Body of pancreas (tissue), 4 donors: ENCODE data around the gene TNFRSF12A. TPM values are rescaled to one million over a fixed set of nuclear protein-coding genes. Genes with fewer than 3 reads are reported as not detected.
"Not testable (repeated sequence)": the region's sequence is repeated elsewhere in the genome, so short reads cannot be mapped to it uniquely, and the experiment has no call there.

Experiments
- ATAC-seq: fragments of 150-250 bp; one replicate; pipeline ENCODE4 v1.9.1; 2016
- DNase-seq, 4 donors: peaks; one replicate each; pipeline ENCODE4 v3.0.0-alpha.2; 2019
- H3K27ac ChIP-seq, 4 donors: fragments of 200-600 bp; sonication (generic); 1 replicate in 3 of 4; 2 replicates in 1 of 4; pipeline versions ENCODE4 v1.5.1 to v1.6.1; 2016 to 2019; ENCODE audit warnings: mild to moderate bottlenecking in 1 of 4, mixed read lengths in 1 of 4, moderate library complexity in 1 of 4
- H3K27me3 ChIP-seq, 2 donors: fragments of 200-600 bp; sonication (generic); one replicate each; pipeline ENCODE4 v1.6.0; 2016; ENCODE audit warnings: mild to moderate bottlenecking in 1 of 2
- H3K36me3 ChIP-seq, 2 donors: fragments of 200-600 bp; sonication (generic); replicated peaks in 1 of 2; 2 replicates each; pipeline ENCODE4 v1.5.1; 2016; ENCODE audit warnings: low read depth in 2 of 2; ENCODE audit not compliant: insufficient read depth in 1 of 2
- H3K4me1 ChIP-seq: fragments of 200-600 bp; sonication (generic); one replicate; pipeline ENCODE4 v1.6.0; 2016
- H3K4me3 ChIP-seq, 2 donors: fragments of 200-600 bp; sonication (generic); 1 replicate in 1 of 2; 2 replicates in 1 of 2; pipeline ENCODE4 v1.5.1; 2016 to 2019
- H3K9me3 ChIP-seq, 3 donors: fragments of 200-600 bp; sonication (generic); 1 replicate in 2 of 3; 2 replicates in 1 of 3; pipeline ENCODE4 v1.5.1; 2016
- CTCF ChIP-seq, 7 experiments: fragments of 450-650 bp in 4 of 7; fragments of 200-600 bp in 3 of 7; sonication (generic) in 3 of 7; IDR thresholded peaks; one replicate each; pipeline ENCODE4 v1.5.1; 2016 to 2019; ENCODE audit warnings: antibody characterized with exemption in 7 of 7
- POLR2A ChIP-seq, 3 donors: fragments of 450-650 bp; IDR thresholded peaks; one replicate each; pipeline ENCODE4 v1.6.1; 2016; ENCODE audit warnings: antibody characterized with exemption in 3 of 3, mild to moderate bottlenecking in 2 of 3
- WGBS, 2 donors: methylation state at CpG; one replicate each; pipeline ENCODE4 v1.1.5; 2017; 5-methylcytosine and 5-hydroxymethylcytosine counted together
- intact Hi-C: fragments of 100-400 bp; cut with DNase I; formaldehyde crosslinking; loops from one replicate; pipeline ENCODE4 v1.15.1; 2023
- total RNA-seq, 2 donors: library from RNA; depleted of rRNA; stranded (reverse); fragments of >200 nt; gene quantifications; one replicate each; pipeline ENCODE4 v1.1.0, GENCODE V29; 2016

TNFRSF12A gene
- total RNA-seq, 2 donors from 2014 or later, result 132 to 229 TPM

- 76 to 86% methylated on average over 17 of the region's 17 CpGs for WGBS, 2 donors
- H3K27ac ChIP-seq, result no peak overlapping the region
Measured at GRCh38 chr16:3054965-3055733, 35.0 kb downstream of the TNFRSF12A start.

GRCh38 chr16:3055734-3056115 is 35.6 kb downstream of the TNFRSF12A start:
- peaks cover 26% of the 10 kb centered on the region for H3K4me1 ChIP-seq
- ATAC-seq, H3K27ac ChIP-seq, H3K9me3 ChIP-seq, DNase-seq, H3K4me3 ChIP-seq, H3K36me3 ChIP-seq, H3K27me3 ChIP-seq: not testable (repeated sequence)
- WGBS, 2 donors, result 64 to 78% methylated on average over 4 to 8 of the region's 9 CpGs
- intact Hi-C loops, result loop anchor here (10.0 kb wide), 1 partner anchor 59 kb away; the partner anchor contains the start of gene ZNF205

More at GRCh38 chr16:3054965-3055733, 35.0 kb downstream of the TNFRSF12A start:
- no peak for TF ChIP-seq POLR2A (IDR thresholded peaks at IDR 0.05)
- TF ChIP-seq CTCF (IDR thresholded peaks at IDR 0.05), result no peak
- Histone ChIP-seq H3K4me1 (peaks cover 21% of the 10 kb centered on the region), H3K4me3 (no peak overlapping the region), H3K9me3 (no peaks in the 10 kb centered on the region), H3K36me3 (no peaks in the 10 kb centered on the region), H3K27me3 (no peaks in the 10 kb centered on the region)
- no peak for DNase-seq
- ATAC-seq, result no peak
- intact Hi-C loops, result loop anchor here (10.0 kb wide), 1 partner anchor 60 kb away; the partner anchor contains the start of gene ZNF205

GRCh38 chr16:3056336-3057180 is 36.4 kb downstream of the TNFRSF12A start:
- no peak for DNase-seq
- no peaks in the 10 kb centered on the region for H3K9me3 ChIP-seq
- ATAC-seq, result no peak
- intact Hi-C loops, result loop anchor here (10.0 kb wide), 1 partner anchor 58 kb away; the partner anchor contains the start of gene ZNF205
- 89 to 92% methylated on average over 18 to 19 of the region's 19 CpGs for WGBS, 2 donors
- no peak overlapping the region for H3K4me3 ChIP-seq
- TF ChIP-seq CTCF (IDR thresholded peaks at IDR 0.05) (no peak), POLR2A (IDR thresholded peaks at IDR 0.05) (no peak)
- H3K4me1 ChIP-seq, result peaks cover 26% of the 10 kb centered on the region
- no peaks in the 10 kb centered on the region for H3K36me3 ChIP-seq
- H3K27ac ChIP-seq, result no peak overlapping the region
- no peaks in the 10 kb centered on the region for H3K27me3 ChIP-seq

- no peak overlapping the region for H3K27ac ChIP-seq
- TF ChIP-seq POLR2A (IDR thresholded peaks at IDR 0.05) (no peak), CTCF (IDR thresholded peaks at IDR 0.05) (no peak)
- DNase-seq (no peak), ATAC-seq (no peak)
- WGBS, 2 donors, result 90 to 92% methylated on average over 13 to 21 of the region's 22 CpGs
- peaks cover 26% of the 10 kb centered on the region for H3K4me1 ChIP-seq
- intact Hi-C loops, result loop anchor here (10.0 kb wide), 1 partner anchor 57 kb away; the partner anchor contains the start of gene ZNF205
- no peaks in the 10 kb centered on the region for H3K9me3 ChIP-seq
- H3K27me3 ChIP-seq, result no peaks in the 10 kb centered on the region
- no peak overlapping the region for H3K4me3 ChIP-seq
- no peaks in the 10 kb centered on the region for H3K36me3 ChIP-seq
Measured at GRCh38 chr16:3057181-3058138, 37.3 kb downstream of the TNFRSF12A start.
